NCI-H2196 treated with DMSO at 0.1 percent for 48 hours (cell line): ENCODE results near the gene TRPM5.

ENCODE experiments used
- DNase-seq: peaks from one replicate; lab custom pipeline; 2025; ENCODE audit not compliant: unreplicated experiment; lab: John Stamatoyannopoulos, UW

The TRPM5 gene

DNA sequence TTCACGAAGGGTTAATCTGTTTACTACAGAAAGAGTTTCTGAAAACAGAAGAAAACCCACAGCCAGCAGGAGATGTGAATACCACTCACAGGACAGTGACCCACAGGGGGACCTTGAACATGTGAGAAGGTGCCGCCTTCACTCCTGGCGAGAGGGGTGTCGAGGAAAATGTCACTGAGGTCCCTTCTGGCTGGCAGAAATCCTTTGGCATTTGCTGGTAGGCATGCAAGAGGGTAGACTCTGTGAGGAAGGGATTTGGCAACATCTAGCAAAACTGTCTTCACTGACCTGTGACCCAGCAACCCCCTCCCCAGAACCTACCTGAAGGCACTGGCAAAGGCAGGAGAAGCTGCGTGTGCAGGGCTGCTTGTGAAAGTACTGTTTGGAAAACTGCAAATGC, 9.1 kb upstream of the TRPM5 start:
- no peak for DNase-seq

DNA sequence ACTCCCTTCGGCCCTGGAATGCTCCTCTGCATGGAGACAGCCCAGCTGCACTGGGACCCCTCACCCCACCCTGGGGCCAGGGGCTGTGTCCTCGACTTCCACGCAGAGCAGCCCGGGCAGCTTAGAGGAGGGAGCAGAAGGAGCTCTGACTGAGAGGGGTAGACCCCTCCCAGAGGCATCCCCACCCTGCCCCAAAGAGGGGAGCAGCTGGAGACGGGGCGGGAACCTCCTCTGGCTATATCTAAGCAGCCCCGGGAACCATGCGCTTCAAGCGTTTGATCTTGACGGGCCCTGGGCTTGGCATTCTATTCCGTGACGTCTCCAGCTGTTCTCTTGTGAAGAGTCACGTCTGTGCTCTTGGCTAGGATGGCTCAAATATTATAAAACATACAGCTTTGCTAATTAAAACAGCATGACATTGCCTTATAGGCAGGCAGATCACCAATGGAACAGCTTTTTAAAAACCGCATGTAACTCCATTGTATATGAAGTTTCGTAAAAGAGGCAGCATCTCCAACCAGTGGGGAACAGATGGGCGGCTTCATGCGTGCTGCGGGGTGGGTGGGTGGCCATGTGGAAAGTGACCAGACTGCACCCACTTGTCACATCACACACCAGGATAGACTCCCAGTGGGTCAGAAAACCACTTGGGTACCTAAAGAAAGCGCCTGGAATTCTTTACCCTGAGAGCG, 8.2 kb upstream of the TRPM5 start:
- DNase-seq: no peak

DNA sequence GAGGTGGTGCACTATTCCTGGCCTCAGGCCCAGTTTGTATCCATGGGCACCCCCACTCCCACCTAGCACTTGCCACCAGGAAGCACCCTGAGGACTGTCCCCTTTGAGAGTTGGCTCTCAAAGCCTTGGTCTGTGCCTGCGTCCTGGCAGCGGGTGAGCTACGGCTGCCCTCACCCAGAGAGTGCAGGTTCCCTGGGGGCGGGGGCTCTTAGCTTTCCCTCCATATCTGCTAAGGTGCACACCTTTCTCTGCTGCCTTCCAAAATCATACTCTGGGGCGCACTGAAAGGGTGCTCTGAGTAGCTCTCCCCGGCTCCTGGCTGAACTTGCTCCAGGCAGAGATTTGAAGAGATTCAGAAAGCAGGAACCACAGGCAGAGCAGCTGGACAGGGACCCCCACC, 7.6 kb upstream of the TRPM5 start:
- DNase-seq: no peak

DNA sequence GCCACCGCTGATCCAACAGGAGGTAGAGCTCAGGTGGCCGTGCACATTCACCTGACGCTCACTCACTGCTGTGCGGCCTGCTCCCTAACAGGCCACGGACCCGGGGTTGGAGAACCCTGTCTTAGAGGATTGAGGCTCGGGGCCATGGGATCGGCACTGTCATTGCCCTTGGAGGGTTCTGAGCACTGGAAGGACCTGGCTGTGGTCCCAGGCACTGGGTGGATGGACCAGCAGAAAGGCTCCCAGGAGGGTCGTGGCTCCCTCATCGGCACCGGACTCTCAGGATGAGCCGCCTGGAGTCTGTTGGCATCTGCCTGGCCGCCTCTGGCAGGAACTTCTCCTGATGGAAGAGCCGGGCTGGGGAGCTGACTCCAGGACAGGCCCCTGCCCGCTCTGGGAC, 7.0 kb upstream of the TRPM5 start:
- DNase-seq: no peak

DNA sequence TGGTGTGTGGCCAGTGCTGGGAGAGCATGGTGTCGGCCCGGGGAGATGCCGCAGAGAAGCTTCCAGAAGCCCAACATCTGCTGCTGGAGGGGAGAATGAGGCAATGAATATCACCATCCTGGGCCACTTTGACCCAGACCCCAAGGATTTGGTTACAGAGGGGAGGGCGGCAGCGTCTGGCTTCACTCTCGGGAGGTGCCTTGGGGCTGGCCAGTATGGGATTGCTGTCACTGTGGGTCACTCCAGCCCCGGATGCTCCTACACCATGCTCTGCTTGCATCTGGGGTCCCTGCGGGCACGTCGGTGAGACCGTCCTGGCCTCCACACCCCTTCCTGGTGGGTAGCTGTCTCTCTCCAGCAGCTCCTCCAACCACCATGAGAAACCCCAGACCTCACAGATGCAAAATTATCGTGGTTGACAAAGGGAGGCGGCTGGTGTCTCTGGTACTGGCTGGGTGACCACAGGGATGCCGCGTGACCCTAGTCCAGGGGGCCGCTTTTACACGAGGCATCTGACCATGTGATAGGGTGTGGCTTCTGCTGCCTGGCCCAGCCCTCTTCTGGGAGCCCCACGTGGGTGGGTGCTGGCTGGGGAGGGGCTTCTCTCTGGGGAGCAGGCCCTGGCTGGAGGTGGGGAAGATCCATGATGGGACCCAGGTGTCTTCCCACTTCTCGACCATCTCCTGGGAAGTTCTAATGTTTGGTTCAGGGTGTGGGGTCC, 6.2 kb upstream of the TRPM5 start:
- DNase-seq: no peak

DNA sequence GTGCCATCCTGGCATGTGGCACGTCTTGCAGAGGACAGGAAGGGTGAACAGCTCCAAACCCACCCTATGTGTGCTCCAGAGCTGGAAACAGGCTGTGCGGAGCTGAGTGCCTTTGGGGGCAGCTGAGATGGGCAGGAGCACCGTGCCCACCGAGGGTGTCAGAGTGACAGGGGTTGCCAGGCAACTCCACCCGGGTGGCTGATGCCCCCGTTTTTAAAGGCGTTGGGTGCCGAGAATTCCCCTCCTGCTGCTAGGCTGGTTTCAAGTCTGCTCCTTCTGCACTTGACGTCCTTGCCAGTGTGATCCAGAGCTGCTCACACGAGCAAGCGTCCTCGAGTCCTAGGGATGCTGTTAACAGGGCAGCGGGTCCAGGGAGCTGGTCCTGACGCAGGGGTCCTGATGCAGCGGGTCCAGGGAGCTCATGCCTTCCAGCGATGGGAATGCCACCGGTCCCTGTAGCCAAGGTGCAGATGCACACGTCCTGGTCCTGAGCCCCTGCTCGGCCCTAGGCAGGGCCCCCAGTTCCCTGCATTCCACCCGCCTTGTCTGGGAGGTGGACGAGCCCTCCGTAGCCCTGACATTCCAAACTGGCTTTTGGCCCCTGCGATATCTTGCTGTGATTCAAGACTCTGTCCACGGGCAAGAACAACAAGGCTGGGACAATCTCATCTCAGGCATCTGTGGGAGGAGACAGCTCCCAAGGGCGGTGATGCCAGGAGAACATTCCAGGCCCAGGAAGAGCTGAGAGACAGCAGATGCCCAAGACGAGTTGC, 5.4 kb upstream of the TRPM5 start:
- no peak for DNase-seq

DNA sequence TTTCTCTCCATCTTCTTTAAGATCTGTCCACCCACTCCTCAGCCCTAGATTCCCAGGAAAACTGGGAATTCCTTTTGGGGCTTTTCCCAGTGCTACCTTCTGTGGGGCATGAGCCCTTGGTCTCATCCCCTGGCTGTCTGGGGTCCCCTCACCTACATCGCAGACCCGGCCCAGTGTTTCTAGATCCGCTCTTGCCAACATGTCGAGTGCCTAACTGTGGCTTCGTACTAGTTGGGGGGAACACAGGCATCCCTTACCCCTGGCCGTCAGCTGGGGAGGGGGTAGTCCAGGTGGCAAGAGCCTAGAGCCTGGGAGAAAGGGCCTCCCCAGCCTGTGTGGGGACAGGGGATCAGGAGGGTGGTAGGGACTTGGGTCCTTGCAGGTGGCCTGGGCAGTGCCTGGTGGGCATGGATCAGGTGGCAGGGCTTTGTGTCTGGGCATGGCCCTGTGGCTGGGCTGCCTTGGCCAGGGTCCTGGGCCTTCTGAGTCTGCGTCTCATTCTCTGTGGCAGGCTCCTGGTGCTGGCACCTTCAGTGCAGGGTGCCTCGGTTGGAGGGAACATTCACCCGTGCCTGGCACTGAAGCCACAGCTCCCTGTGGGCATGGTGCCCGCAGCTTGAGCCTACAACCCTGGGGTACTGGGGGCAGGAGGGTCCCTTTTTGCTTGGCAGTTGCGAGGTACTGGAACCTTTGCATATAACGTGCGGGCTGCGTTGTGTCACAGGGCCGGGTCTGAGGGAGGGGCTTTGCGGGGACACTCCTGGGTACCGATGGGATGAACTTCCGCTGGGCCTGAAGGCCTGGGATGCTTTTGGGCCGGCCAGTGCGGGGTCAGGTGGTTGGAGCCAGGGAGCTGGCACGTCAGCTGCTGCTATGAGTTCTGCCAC, 4.6 kb upstream of the TRPM5 start:
- no peak for DNase-seq

DNA sequence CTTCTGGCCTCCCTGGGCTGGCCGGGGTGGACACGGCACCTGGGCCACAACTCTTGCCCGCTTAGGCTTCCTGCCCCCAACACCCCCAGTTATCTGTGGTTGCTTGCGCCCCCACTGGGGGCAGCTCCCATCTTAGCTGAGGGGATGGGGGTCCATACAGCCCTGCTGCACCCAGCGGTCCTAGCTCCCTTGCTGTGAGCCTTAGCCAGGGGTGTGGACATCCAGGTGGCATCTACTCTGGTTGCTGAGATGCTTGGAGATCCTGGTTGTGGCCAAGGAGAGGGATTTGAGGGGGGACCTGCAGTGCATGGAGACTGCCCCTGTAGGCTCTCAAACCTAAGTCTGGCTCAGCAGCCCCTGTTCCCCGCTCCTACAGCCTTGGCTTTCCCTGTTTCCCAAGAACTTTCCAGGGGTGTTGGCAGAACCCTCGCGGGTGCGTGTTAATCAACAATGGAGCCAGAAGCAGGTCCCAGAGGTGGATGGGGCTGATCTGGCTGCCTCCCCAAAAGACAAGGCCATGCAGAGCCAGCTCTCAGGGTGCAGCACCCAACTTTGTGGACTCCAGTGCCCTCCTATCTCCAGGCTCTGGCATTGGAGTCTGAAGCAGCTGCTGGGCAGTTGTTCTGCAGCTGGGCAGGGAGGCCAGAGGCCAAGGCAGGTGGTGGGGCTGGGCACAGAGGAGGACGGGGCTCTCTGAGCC, 3.8 kb upstream of the TRPM5 start:
- DNase-seq: no peak

DNA sequence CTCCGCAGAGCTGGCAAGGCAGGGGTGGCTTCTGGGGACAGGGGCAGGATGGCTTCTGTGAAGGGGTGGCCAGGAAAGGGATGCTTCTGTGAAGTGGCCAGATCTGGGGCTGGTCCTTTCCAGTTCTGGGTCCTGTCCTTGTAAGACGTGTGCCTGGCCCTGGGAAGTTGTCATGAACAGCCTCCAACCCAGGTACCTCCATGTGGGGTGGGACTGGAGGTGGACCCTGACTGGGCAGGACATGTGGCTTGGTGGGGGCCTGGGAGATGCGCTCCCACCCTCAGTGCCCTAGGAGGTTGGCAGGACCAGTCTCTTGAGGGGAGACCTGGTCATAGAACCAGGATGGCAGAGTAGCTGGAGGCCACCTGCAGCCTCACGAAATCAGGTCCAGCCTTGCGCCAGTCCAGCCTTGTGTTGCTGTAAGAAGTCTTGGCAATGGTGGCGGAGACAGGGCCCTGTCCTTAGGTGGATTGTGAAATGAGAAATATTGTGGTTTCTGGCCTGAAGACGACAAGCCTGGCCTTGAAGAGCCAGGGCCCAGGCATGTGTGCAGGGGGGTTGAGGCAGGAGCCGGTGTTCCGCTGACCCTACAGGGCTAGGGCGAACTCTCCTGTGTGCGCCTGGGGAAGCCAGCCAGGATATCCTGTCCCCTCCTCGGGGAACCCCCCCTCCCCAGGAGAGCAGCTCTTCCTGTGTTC, 3.1 kb upstream of the TRPM5 start:
- no peak for DNase-seq

DNA sequence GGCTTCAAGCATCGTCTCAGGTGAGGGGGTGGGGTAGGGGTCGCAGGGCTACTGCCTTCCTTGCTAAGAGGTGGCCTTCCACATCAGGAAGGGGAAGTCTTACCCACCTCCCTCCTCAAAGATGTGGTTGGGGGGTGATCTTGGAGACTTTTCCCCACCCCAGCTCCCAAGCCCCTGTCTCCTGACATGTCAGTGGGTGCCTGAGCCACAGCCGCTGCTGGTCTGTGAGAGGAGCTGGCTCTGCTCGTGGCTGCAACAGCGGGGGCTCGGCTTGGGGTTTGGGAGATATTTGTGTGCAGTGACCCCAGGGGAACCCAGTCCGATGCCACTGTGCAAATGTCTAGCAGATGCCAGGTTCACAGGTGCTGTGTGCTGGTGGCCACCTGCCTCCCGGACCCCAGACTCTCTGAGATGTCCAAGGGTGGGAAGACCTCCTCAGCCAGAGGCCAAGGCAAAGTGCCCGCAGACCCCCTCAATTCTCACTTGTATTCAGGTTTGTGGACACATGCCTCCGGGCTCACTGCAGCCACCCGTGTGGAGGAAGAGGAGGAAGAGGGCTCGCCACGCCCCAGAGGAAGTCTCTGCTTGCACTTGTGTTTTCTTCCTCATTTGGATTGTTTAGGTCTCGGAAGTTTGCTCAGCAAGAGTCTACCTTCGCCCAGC, 2.4 kb upstream of the TRPM5 start:
- no peak for DNase-seq

DNA sequence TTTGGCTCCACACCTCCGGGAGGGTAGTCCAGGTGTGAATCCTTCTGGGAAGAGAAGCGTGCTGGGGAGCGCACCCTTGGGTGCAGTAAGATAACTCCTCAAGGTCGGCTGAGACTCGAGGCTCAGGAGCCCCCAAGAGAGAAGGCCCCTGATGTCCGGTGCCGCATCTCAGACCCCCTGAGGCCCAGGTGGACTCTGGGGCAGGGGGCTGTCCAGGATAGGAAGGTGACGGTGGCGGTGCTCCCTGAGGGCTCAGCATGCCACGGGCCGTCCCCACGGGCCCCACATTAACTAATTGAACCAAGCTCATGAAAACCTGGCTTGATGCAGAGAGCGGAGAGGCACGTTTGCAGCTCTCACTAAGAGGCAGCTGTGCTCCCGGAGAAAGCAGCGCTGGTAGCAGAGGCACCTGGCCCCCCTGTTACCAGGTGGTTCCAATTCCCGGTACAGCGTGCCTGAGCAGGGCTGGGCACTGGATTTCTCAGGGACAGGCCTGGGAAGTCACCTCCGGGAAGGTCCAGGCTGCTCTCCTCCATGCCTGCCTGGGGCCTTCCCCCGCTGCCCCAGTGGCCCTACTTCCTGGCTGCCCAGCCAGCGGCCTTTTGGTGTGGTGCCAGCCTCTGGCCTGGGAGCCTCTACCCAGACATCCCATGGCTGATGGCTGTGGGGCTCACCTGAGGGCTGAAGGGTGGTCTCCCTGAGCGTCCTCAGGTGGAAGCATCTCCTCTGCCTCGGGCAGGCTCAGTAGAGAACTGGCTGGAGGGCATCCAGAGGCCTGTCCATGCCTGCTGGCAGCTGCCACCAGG, 1.6 kb upstream of the TRPM5 start:
- no peak for DNase-seq

DNA sequence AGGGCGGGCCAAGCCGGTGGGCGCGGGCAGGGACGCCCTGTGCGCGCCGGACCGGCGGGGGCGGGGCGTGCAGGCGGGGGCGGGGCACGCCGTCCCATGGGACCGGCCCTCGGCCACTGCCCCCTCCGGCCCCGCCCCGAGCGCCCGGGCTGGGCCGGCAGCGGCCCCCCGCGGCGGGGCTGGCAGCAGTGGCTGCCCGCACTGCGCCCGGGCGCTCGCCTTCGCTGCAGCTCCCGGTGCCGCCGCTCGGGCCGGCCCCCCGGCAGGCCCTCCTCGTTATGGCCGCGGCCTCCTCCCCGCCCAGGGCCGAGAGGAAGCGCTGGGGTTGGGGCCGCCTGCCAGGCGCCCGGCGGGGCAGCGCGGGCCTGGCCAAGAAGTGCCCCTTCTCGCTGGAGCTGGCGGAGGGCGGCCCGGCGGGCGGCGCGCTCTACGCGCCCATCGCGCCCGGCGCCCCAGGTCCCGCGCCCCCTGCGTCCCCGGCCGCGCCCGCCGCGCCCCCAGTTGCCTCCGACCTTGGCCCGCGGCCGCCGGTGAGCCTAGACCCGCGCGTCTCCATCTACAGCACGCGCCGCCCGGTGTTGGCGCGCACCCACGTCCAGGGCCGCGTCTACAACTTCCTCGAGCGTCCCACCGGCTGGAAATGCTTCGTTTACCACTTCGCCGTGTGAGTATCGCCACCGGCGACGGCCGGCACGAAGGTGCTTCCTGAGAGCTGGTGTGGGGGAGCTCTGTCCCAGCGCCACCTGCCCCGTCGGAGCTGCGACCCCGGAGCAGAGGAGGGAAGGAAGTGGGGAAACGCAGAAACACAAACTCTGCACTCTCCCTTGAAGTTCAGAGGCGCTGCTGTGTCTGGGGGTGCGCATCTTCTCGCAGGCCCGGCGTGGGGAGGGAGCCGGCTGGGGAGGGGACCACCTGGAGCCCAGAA, 769 bp upstream of the TRPM5 start, which contains the start of gene KCNQ1:
Gene KCNQ1, plus strand, starts transcription at position 188 of the 925 bp plus-strand sequence. Its CDS starts 91 bp downstream, at position 279.
- peak; percentile 67 for DNase-seq

DNA sequence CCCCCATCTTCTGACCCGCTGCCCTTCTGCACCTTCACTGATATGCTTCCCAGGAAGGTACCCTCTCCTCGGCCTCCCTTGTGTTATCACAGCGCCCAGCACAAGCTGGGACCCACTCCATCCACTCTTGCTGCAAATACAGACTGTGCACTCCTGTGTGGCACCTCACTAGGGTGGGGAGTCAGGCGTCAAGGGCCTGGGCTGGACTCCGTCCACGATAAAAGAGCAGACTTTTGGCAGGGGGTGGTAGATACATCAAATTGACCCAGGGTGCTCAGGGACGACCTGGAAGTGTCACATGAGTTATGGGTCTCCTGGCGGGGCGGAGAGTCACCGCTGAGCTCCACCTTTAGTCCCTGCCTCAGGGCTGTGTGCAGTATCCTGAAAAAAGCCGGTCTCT, 908 bp downstream of the TRPM5 start:
- no peak for DNase-seq

DNA sequence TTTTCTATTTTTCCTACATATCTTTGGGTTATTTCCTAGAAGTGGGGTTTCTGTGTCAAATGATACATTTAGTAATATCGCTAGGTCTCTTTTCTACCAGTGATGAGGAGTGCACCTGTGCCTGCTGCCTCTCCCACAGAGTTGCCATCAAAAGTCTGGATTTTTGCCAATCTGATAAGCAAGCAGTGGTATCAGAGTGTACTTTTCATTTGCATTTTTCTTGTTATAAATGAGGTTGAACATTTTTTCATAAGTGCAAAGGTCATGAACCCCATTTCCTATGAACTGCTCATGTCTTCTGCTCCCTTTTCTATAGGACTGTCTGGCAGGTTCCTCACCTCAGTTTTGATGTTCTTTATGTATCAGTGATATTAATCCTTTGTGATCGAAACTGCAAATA, 1.7 kb downstream of the TRPM5 start:
- no peak for DNase-seq

DNA sequence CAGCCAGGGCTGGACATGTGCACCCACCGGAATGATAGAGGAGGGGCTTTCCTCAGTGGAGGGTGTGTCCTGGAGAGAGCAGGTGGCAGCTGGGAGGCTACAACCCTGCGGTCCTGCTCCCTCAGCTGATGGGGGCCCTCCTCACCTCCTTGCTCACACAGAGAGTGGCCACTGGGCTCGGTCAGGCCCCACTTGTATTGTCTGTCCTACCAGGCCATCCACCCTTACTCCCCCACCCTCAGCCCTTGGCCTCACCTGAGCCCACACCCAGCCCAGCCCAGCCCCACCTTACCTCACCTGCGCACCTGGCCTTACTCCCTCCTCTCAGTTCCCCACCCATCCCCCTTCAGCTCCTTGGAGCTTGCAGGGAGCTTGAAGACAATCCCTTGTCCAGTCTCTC, 3.1 kb downstream of the TRPM5 start:
- DNase-seq: no peak

DNA sequence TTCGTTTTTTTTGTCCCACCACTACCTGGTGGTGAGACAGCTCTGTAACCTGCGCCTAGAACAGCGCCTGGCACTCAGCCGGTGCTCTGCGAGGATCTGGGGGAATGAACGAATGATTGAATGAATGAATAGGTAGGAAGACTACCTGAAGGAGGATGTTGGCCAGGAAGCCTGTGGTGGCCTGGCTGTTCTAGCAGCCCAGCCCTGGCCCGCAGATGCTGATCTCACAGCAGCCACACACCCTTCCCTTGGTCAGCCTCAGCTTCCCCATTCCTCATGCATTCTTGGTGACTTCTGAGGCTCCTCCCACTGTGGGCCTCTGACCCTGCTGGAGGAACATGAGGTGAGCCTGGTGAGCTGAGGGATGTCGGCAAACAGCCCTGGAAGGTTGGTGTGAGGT, 3.7 kb downstream of the TRPM5 start:
- no peak for DNase-seq

DNA sequence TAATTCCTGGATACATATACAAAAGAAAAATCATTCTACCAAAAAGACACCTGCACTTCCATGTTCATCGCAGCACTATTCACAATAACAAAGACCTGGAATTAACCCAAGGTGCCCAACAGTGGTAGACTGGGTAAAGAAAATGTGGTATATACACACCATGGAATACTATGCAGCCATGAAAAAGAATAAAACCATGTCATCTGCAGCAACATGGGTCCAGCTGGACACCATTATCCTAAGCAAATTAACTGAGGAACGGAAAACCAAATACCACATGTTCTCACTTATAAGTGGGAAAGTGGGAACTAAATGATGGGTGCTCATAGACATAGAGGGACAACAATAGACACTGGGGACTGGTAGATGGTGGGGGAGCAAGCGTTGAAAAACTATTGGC, 4.5 kb downstream of the TRPM5 start:
- DNase-seq: no peak
